ENCODE data around the gene PTX4. TPM values are rescaled to one million over a fixed set of nuclear protein-coding genes. Genes with fewer than 3 reads are reported as not detected.

The PTX4 gene
- total and polyA plus RNA-seq, 9 of the 15 experiments (the other 6 are each of a cell fraction or from before 2014, with no cell fraction given), result 0.11 TPM; not detected in 8

DNA sequence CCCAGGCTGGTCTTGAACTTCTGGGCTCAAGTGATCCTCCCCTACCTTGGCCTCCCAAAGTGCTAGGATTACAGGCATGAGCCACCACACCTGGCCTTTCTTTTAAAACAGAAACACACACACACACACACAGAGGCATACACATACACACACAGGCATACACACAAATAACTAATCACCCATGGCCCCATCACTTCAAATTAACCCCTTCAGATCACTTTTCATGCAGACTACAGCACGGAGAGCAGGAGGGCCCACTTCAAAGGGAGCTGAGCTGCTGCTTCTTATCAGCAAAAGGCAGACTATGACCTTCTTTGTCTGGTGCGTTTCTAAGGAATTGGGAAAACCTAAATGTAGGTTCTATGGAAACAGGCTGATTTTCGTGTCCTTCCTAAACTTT lies 15.8 kb downstream of the PTX4 start (continued):
- TF ChIP-seq, protein P1, sequence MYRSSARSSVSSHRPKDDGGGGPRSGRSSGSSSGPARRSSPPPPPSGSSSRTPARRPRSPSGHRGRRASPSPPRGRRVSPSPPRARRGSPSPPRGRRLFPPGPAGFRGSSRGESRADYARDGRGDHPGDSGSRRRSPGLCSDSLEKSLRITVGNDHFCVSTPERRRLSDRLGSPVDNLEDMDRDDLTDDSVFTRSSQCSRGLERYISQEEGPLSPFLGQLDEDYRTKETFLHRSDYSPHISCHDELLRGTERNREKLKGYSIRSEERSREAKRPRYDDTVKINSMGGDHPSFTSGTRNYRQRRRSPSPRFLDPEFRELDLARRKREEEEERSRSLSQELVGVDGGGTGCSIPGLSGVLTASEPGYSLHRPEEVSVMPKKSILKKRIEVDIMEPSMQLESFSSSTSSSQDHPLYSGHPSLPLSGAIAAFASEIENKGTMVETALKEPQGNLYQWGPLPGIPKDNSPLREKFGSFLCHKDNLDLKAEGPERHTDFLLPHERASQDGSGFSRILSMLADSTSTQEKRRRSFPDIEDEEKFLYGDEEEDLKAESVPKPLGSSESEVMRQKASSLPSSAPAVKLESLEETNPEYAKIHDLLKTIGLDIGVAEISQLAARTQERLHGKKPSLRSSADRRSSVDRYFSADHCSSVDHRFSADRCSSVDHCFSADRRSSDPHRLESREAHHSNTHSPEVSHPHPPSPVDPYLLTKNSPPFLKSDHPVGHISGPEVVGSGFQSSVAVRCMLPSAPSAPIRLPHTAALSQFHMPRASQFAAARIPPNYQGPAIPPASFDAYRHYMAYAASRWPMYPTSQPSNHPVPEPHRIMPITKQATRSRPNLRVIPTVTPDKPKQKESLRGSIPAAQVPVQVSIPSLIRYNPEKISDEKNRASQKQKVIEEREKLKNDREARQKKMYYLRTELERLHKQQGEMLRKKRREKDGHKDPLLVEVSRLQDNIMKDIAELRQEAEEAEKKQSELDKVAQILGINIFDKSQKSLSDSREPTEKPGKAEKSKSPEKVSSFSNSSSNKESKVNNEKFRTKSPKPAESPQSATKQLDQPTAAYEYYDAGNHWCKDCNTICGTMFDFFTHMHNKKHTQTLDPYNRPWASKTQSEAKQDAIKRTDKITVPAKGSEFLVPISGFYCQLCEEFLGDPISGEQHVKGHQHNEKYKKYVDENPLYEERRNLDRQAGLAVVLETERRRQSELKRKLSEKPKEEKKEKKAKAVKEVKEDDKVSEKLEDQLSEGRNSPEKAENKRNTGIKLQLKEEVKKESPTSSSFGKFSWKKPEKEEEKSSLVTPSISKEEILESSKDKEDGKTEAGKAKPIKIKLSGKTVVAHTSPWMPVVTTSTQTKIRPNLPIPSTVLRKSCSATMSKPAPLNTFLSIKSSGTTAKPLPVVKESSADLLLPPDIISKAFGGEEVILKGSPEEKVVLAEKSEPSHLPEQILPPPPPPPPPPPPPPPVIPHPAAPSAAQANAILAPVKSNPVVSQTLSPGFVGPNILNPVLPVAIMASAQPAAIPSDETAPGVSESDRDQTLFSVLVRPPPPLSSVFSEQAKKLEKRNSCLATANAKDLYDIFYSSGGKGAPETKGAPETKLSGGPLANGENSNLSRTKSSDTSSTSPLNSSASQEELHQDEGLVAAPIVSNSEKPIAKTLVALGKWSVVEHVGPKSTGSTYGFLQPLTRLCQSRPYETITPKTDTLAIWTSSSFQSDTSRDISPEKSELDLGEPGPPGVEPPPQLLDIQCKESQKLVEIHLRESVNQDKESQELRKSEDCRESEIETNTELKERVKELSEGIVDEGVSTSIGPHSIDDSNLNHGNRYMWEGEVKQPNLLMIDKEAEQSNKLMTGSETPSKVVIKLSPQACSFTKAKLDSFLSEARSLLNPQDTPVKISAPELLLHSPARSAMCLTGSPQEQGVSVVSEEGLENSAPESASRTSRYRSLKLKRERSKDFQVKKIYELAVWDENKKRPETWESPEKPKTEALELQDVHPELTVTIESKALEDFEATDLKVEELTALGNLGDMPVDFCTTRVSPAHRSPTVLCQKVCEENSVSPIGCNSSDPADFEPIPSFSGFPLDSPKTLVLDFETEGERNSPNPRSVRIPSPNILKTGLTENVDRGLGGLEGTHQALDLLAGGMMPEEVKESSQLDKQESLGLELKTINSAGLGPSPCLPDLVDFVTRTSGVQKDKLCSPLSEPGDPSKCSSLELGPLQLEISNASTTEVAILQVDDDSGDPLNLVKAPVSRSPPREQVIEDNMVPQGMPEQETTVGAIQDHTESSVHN (IDR thresholded peaks at IDR 0.05; ENCODE audit: borderline replicate concordance in 1 of 2, low read depth in 1 of 2), result no peak
- TF ChIP-seq TSC22D4 (tag; IDR thresholded peaks at IDR 0.05) (no peak), ZC3H11A (IDR thresholded peaks at IDR 0.05; ENCODE audit: low read depth, low read length) (no peak), TEAD4 (IDR thresholded peaks at IDR 0.05; ENCODE audit: low read length) (peak; percentile 68), TEAD4 (CRISPR knock-in tag; IDR thresholded peaks at IDR 0.05; ENCODE audit: borderline replicate concordance) (no peak), KAT8 (IDR thresholded peaks at IDR 0.05; ENCODE audit: low read depth) (no peak), RNF2 (IDR thresholded peaks at IDR 0.05) (no peak), ZNF583 (CRISPR knock-in tag; IDR thresholded peaks at IDR 0.05) (no peak), SMC3 (conservative IDR thresholded peaks at IDR 0.05; ENCODE audit: insufficient read depth, low read depth, low read length) (no peak), ADNP (tag; IDR thresholded peaks at IDR 0.05) (0 out of 2 replicates have a peak, but pooled peaks have one; percentile 16), ZNF124 (CRISPR knock-in tag; IDR thresholded peaks at IDR 0.05) (no peak), NEUROD1 (IDR thresholded peaks at IDR 0.05; ENCODE audit: borderline replicate concordance, low read depth, low read length, partially characterized antibody) (no peak)
- TF ChIP-seq, protein P2, sequence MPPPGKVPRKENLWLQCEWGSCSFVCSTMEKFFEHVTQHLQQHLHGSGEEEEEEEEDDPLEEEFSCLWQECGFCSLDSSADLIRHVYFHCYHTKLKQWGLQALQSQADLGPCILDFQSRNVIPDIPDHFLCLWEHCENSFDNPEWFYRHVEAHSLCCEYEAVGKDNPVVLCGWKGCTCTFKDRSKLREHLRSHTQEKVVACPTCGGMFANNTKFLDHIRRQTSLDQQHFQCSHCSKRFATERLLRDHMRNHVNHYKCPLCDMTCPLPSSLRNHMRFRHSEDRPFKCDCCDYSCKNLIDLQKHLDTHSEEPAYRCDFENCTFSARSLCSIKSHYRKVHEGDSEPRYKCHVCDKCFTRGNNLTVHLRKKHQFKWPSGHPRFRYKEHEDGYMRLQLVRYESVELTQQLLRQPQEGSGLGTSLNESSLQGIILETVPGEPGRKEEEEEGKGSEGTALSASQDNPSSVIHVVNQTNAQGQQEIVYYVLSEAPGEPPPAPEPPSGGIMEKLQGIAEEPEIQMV (tag; conservative IDR thresholded peaks at IDR 0.05; ENCODE audit: low read depth), result no peak
- TF ChIP-seq, protein P3, sequence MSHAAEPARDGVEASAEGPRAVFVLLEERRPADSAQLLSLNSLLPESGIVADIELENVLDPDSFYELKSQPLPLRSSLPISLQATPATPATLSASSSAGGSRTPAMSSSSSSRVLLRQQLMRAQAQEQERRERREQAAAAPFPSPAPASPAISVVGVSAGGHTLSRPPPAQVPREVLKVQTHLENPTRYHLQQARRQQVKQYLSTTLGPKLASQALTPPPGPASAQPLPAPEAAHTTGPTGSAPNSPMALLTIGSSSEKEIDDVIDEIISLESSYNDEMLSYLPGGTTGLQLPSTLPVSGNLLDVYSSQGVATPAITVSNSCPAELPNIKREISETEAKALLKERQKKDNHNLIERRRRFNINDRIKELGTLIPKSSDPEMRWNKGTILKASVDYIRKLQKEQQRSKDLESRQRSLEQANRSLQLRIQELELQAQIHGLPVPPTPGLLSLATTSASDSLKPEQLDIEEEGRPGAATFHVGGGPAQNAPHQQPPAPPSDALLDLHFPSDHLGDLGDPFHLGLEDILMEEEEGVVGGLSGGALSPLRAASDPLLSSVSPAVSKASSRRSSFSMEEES (CRISPR knock-in tag; IDR thresholded peaks at IDR 0.05), result no peak
- TF ChIP-seq, protein P4, sequence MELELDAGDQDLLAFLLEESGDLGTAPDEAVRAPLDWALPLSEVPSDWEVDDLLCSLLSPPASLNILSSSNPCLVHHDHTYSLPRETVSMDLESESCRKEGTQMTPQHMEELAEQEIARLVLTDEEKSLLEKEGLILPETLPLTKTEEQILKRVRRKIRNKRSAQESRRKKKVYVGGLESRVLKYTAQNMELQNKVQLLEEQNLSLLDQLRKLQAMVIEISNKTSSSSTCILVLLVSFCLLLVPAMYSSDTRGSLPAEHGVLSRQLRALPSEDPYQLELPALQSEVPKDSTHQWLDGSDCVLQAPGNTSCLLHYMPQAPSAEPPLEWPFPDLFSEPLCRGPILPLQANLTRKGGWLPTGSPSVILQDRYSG (tag; conservative IDR thresholded peaks at IDR 0.05; ENCODE audit: low read depth), result no peak
